Thyroid gland (tissue), 4 donors: ENCODE measurements around the gene NOX1.

Source experiments
- CTCF ChIP-seq, 6 experiments: fragments of 200-600 bp in 3 of 6; fragments of 450-650 bp in 3 of 6; sonication (generic) in 3 of 6; IDR thresholded peaks; one replicate each; pipeline ENCODE4 v1.5.1; 2016 to 2019; ENCODE audit warnings: antibody characterized with exemption in 6 of 6, mild to moderate bottlenecking in 2 of 6, inconsistent platforms in 1 of 6, moderate library complexity in 1 of 6
- POLR2A ChIP-seq, 2 donors: fragments of 450-650 bp; IDR thresholded peaks; one replicate each; pipeline ENCODE4 v1.6.1; 2017; ENCODE audit warnings: antibody characterized with exemption in 2 of 2, mild to moderate bottlenecking in 2 of 2, moderate library complexity in 1 of 2

GRCh38 chrX:100819534-100819836 is 54.7 kb downstream of the NOX1 start:
- TF ChIP-seq POLR2A (IDR thresholded peaks at IDR 0.05) (no peak), CTCF (IDR thresholded peaks at IDR 0.05) (no peak)
